ENCODE results near the gene RCAN3.
"Not testable (repeated sequence)": the region's sequence is repeated elsewhere in the genome, so short reads cannot be mapped to it uniquely, and the experiment has no call there.

The RCAN3 gene

GRCh38 chr1:24502709-24503058 is at the start of gene RCAN3:
TSS of gene RCAN3 (plus strand) at chr1:24502836. CDS start at chr1:24514373, 11,537 bp downstream.
- DNase-seq (ENCODE audit: low read depth in 2 of 2): peak; percentile 76 to 88

GRCh38 chr1:24452922-24453485 is 49.6 kb upstream of the RCAN3 start:
- DNase-seq (ENCODE audit: low read depth in 2 of 2): no peak

GRCh38 chr1:24454673-24455072 is 48.0 kb upstream of the RCAN3 start:
- no peak for DNase-seq (ENCODE audit: low read depth in 2 of 2)

- no peak for DNase-seq (ENCODE audit: low read depth in 2 of 2)
Observed at GRCh38 chr1:24455272-24455671, 47.4 kb upstream of the RCAN3 start.

GRCh38 chr1:24457866-24458265 is 44.8 kb upstream of the RCAN3 start:
- DNase-seq (ENCODE audit: low read depth in 2 of 2): no peak

GRCh38 chr1:24459551-24460266 is 42.9 kb upstream of the RCAN3 start:
- no peak for DNase-seq (ENCODE audit: low read depth in 2 of 2)

- DNase-seq (ENCODE audit: low read depth in 2 of 2): not testable (repeated sequence)
Observed at GRCh38 chr1:24462128-24462527, 40.5 kb upstream of the RCAN3 start.

GRCh38 chr1:24463776-24464735 is 38.6 kb upstream of the RCAN3 start:
- no peak for DNase-seq (ENCODE audit: low read depth in 2 of 2)

- DNase-seq (ENCODE audit: low read depth in 2 of 2): no peak
Observed at GRCh38 chr1:24465099-24465498, 37.5 kb upstream of the RCAN3 start.

- no peak for DNase-seq (ENCODE audit: low read depth in 2 of 2)
Observed at GRCh38 chr1:24465638-24466037, 37.0 kb upstream of the RCAN3 start.

- no peak for DNase-seq (ENCODE audit: low read depth in 2 of 2)
Observed at GRCh38 chr1:24468685-24469316, 33.8 kb upstream of the RCAN3 start.

- no peak for DNase-seq (ENCODE audit: low read depth in 2 of 2)
Observed at GRCh38 chr1:24470592-24470991, 32.0 kb upstream of the RCAN3 start.

- no peak for DNase-seq (ENCODE audit: low read depth in 2 of 2)
Observed at GRCh38 chr1:24472527-24473251, 29.9 kb upstream of the RCAN3 start.

GRCh38 chr1:24474193-24474592 is 28.4 kb upstream of the RCAN3 start:
- DNase-seq (ENCODE audit: low read depth in 2 of 2): no peak

- no peak for DNase-seq (ENCODE audit: low read depth in 2 of 2)
Observed at GRCh38 chr1:24475700-24476099, 26.9 kb upstream of the RCAN3 start.

- no peak for DNase-seq (ENCODE audit: low read depth in 2 of 2)
Observed at GRCh38 chr1:24476571-24476970, 26.1 kb upstream of the RCAN3 start.

GRCh38 chr1:24477309-24477708 is 25.3 kb upstream of the RCAN3 start:
- DNase-seq (ENCODE audit: low read depth in 2 of 2): no peak

GRCh38 chr1:24481101-24481500 is 21.5 kb upstream of the RCAN3 start:
- peak; percentile 38 to 53 for DNase-seq (ENCODE audit: low read depth in 2 of 2)

- DNase-seq (ENCODE audit: low read depth in 2 of 2): no peak
Observed at GRCh38 chr1:24481843-24482610, 20.6 kb upstream of the RCAN3 start.

- DNase-seq (ENCODE audit: low read depth in 2 of 2): no peak
Observed at GRCh38 chr1:24483441-24483840, 19.2 kb upstream of the RCAN3 start.

GRCh38 chr1:24484199-24484598 is 18.4 kb upstream of the RCAN3 start:
- no peak for DNase-seq (ENCODE audit: low read depth in 2 of 2)

All from stimulated activated CD4-positive, alpha-beta T cell treated with anti-CD3 and anti-CD28 coated beads, Interleukin-15, amount 100 ng/mL, for 48 hours (primary cell).